Activated naive CD4-positive, alpha-beta T cell treated with anti-CD3 and anti-CD28 coated beads, Interleukin-2, amount 50 U/mL, for 16 hours (primary cell): ENCODE data around the gene BATF.
"Not testable (repeated sequence)": the region's sequence is repeated elsewhere in the genome, so short reads cannot be mapped to it uniquely, and the experiment has no call there.

Experiments
- DNase-seq: peaks from one replicate; pipeline ENCODE4 v3.0.0-alpha.2; 2020

The BATF gene

GRCh38 chr14:75522224-75522982, at the start of gene BATF:
TSS of gene BATF (plus strand) at chr14:75522469. CDS start at chr14:75522683, 214 bp downstream.
- DNase-seq, result peak; percentile 73

DNA sequence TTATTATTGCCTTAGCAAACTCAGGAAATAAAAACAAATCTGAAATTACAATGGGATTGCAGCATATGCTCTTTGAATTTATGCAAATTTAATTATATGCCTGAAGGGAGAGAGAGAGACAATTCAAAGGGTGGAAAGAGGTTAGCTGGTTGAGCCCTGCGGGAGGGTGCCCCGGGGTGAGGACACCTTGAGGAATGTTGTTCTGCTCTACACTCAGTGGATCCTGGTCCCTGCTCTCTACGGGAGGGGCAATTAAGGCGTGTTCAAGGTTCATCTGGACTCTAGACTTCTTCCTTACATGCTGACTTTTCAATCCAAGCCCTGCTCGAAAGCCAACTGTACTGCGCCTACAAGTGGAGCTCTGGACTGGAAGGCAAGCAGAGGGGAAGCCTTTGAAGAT, 48.1 kb upstream of the BATF start:
- DNase-seq, result not testable (repeated sequence)

DNA sequence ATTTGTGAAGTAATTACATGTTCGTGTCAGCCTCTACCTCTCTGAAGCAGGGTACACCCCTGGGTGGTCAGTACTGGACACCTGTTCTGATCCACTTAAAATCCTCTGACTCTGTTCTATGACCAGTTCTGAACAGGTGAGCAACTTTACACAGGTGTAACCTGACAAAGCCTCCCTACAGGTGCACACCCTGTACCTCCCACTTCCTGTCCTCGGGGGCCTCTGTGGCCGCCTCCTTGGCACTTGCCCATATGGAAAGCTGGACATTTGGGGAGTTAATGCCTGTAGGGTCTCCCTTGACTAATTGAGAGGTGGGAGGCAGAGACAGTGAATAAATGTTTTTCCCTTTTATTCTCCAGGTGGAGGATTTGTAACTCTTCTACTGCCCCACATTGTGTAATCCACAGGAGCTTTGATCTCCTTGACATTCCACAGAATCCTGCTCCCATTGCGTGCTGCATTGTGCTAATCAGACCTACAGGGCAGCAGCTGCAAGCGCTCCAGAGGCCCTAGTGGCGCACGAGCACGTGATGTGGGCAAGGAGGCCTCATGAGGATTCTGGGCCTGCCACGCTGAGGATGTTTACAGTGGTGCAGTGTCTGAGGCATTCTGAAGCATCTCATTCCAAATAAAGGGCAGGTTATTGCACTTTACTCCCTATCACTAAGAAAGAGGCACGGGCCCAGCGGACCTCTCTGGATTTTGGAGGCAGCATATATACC, 45.8 kb upstream of the BATF start:
- DNase-seq, result no peak

- DNase-seq, result no peak
Observed at GRCh38 chr14:75477881-75478280, 44.4 kb upstream of the BATF start.

DNA sequence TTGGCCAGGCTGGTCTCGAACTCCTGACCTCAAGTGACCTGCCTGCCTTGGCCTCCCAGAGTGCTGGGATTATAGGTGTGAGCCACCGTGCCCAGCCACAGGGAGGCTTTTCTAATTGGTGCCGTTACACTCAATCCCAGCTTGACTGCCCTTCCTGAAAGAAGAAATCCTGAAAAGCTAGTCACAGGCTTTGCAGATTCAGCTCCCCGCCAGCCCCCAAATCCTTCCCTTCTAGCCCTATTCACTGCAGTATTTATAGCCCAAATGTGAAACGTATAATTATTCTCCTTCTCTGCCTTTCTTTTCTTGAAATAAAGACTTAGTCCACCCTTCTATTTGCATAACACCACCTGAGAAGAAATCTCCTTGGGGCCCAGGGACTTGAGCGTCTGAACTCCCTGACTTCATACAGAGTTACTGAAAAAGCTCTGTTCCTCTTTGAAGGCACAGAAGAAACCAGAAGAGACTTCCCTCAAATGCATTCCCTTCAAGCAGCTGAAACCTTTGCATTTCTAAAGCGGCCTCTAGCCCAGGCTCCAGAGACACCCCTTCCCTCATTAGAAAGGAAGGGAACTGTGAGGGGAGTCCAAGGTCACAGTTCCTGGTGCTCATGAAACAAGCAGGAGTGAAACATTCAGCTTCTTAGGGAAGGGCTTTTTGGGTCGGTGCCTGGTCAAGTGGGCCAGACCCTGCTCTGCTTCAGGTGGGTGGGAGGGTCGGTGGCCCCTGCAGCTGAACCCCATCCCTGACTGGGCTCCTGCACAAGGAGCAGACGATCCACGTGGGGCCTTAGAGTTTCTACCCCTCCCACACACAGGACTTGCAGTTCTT, 42.3 kb upstream of the BATF start:
- DNase-seq, result no peak

DNA sequence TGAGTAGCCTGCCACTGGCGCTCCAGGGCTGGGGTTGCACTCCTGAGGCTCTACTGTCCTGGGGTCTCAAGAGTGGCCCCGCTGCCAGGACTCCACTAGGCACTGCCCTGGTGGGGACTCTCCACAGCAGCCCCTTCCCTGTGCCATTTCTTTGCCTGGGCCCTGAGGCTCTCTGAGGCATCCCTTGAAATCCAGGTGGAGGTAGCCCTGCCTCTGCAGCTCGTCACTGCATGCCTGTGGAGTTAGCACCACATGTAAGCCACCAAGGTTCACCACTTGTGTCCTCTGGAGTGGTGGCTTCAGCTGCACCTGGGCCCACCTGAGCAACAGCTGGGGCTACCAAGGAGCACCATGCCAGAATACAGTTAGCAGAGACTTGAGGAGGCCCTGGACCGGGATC, 39.9 kb upstream of the BATF start:
- DNase-seq, result no peak

GRCh38 chr14:75484711-75485429, 37.4 kb upstream of the BATF start:
- no peak for DNase-seq

DNA sequence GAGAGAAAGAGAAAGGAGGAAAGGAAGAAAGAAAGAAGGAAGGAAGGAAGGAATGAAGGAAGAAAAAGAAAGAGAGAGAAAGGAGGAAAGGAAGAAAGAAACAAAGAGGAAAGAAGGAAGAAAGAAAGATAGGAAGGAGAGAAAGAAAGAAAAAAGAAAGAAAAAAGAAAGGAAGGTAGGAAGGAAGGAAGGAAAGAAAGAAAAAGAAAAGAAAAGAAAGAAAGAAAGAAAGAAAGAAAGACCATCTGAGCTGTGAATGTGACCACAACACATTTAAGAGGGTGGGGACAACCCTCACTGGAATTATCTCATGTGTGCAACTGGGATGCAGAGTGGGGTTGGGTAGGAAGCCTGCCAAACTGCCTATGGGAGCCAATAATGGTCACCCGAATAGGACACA, 36.0 kb upstream of the BATF start:
- DNase-seq, result no peak

- no peak for DNase-seq
Observed at GRCh38 chr14:75487155-75487671, 35.1 kb upstream of the BATF start.

GRCh38 chr14:75489480-75489837, 32.8 kb upstream of the BATF start:
- DNase-seq, result no peak

DNA sequence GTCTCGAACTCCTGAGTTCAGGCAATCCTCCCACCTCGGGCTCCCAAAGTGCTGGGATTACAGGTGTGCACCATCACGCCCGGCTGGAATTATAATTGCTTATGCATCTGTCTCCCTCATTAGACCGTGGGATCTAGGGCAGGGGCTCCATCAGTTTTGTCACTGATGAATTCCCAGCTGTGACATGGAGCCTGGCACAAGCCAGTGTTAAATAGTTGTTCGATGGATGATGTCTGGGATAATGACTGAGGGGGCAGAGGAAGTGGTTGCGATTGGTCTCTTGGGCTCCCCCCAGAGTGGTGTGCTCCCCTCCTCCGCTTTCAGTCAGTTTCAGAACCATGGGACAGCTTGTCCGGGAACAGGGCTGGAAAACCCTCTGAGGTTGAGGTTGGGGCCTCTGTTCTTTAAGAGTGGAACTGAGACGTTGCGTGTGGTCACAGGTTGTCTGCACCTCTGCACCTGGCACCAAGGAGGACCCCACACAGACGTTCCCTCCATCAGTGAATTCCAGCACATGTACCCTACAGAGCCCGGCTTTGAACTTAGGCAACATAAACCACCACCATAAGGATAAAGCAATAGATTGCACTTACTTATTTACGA, 30.8 kb upstream of the BATF start:
- no peak for DNase-seq

GRCh38 chr14:75492832-75493591, 29.3 kb upstream of the BATF start:
- no peak for DNase-seq

GRCh38 chr14:75493592-75494087, 28.6 kb upstream of the BATF start:
- DNase-seq, result no peak

DNA sequence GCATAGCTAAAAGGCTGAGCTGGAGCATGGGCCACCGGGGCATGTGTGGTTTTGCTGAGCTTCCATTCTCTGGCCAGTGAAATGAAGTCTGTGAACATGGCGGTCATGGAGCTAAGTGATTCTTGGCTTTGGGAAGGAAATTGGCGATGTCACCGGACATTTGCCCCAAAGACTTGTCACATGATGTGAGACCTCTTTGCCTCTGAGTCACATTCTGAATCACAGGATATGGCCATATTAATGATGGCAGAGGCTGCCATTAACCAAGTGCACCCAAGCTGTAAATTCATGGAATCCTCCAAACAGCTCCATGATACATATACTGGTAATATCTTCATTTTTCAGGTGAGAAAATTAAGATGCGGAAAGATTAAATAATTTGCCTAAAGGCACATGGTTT, 27.4 kb upstream of the BATF start:
- no peak for DNase-seq

DNA sequence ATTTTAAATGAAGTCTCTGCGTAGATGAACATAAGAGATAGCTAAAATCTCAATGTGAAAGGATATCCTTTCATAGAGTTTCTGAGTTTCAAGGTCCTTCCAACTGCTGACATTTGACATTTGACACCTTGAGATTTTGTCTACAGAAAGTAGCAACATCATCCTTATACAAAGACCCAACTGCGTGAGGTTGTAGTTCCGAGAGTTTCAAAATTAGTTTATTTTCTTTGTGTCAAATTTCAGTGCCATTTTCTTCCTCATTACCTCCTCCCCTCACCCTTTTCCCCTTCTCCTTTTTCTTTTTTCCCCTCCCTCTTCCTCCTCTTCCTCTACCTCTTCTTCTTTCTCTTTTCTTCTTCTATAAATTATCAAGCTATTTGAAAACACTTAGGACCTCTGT, 26.9 kb upstream of the BATF start:
- no peak for DNase-seq

- DNase-seq, result no peak
Observed at GRCh38 chr14:75495882-75496281, 26.4 kb upstream of the BATF start.

GRCh38 chr14:75496755-75497154, 25.5 kb upstream of the BATF start:
- DNase-seq, result no peak

DNA sequence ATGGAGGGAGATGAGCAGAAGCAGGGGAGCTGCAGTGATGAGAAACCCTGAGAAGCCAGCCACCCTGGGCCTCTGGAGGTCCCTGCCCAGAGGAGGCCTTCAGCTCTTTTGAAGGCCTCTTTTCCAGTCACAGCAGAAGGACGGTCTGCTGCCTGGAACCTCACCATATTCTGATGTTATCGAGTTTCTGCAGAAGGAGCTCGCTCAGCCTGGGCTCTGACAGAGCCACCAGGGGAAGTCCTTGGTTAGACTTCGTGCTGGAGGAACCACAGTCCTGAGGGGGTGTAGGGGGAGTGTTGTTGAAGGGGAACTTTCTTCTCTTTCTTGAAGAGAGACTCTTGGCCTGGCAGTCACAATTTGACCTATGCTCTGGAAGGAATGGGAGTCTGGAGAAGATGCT, 25.1 kb upstream of the BATF start:
- DNase-seq, result no peak

GRCh38 chr14:75497701-75498100, 24.6 kb upstream of the BATF start:
- no peak for DNase-seq

DNA sequence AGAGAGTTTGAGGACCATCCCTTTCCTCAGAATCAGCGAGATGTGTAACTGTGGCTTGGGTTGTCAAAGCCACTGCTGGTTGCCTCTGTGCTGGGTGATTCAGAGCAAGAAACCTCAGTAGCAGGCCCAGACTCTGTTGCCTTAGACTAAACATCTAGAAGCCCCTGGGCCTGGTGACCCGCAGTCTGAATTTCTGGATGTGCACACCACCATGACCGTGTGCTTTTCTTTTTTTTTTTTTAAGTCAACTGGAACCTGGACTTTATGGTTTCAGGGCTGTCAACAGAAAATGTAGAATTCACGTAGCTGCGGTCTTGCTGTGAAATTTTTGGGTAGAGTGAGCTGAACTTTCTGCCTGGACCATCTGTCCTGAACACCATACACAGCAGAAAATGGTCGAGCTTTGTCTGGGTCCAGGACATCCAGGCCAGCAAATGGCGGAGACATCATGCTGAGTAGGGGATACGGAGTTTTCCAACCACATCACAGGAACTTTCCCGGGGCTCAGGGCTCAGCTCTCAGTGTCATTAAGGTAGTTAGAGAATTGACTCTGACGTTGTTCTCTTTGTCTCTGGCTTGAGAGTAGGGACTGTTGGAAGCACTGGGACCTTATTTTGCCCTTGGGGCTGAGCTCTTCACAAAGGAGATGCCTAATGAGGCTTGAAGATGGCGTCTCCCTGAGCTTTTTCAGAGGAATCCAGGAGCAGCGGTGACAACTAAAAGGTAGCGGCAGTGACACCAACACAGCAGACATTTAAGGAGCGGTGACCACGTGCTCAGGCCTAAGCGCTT, 23.0 kb upstream of the BATF start:
- no peak for DNase-seq

GRCh38 chr14:75501080-75501479, 21.2 kb upstream of the BATF start:
- DNase-seq, result no peak
